ENCODE results near the gene STAT3.

GRCh38 chr17:42406615-42407288, 18.5 kb upstream of the STAT3 start:
- TF ChIP-seq POLR2AphosphoS5 (IDR thresholded peaks at IDR 0.05; ENCODE audit: low read depth, low read length) (no peak), POLR2A (IDR thresholded peaks at IDR 0.05; ENCODE audit: low read depth, low read length) (no peak), TAF1 (IDR thresholded peaks at IDR 0.05; ENCODE audit: borderline replicate concordance, low read depth, low read length) (no peak)
